GM12801 (cell line): Measurements from ENCODE around the gene LDHAL6A.

Source experiments
- TF ChIP-seq, protein P1 (sequence below): IDR thresholded peaks from one replicate; pipeline ENCODE4 v1.5.1; 2011; ENCODE audit warnings: control low read depth; ENCODE audit not compliant: insufficient read length; ENCODE audit errors: extremely low read depth

Gene LDHAL6A

DNA sequence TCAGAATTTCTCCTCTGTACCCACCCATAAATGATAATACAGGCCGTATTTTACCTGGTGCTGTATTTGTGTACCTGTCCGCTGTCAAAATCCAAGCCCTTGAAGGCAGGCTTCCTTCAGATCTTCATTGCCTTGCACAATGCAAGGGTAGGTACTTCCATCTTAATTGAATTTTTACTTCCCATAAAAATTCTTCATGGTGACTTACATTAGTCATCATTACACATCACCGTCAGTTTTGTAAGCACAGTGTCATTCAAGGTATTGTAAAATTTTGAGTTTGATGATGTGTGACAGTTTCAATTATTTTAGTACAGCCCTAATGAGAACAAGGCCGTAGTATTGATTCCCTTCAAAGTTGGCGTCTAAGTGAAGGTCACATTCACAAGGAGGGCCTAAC, 71.9 kb downstream of the LDHAL6A start:
- TF ChIP-seq, protein P1, sequence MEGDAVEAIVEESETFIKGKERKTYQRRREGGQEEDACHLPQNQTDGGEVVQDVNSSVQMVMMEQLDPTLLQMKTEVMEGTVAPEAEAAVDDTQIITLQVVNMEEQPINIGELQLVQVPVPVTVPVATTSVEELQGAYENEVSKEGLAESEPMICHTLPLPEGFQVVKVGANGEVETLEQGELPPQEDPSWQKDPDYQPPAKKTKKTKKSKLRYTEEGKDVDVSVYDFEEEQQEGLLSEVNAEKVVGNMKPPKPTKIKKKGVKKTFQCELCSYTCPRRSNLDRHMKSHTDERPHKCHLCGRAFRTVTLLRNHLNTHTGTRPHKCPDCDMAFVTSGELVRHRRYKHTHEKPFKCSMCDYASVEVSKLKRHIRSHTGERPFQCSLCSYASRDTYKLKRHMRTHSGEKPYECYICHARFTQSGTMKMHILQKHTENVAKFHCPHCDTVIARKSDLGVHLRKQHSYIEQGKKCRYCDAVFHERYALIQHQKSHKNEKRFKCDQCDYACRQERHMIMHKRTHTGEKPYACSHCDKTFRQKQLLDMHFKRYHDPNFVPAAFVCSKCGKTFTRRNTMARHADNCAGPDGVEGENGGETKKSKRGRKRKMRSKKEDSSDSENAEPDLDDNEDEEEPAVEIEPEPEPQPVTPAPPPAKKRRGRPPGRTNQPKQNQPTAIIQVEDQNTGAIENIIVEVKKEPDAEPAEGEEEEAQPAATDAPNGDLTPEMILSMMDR: no peak
